HG03342 (cell line): ENCODE results near the gene TCF4.

ENCODE experiments used
- ATAC-seq: cut with Tn5 transposase; IDR thresholded peaks from one replicate; pipeline ENCODE4 v1.9.1; 2021; ENCODE audit warnings: mild to moderate bottlenecking, moderate library complexity; ENCODE audit not compliant: unreplicated experiment

The TCF4 gene

GRCh38 chr18:55547705-55548056, 40.3 kb downstream of the TCF4 start:
- ATAC-seq, result no peak

GRCh38 chr18:55546851-55547704, 40.9 kb downstream of the TCF4 start:
- ATAC-seq, result no peak

GRCh38 chr18:55544014-55544413, 44.0 kb downstream of the TCF4 start:
- ATAC-seq, result no peak

DNA sequence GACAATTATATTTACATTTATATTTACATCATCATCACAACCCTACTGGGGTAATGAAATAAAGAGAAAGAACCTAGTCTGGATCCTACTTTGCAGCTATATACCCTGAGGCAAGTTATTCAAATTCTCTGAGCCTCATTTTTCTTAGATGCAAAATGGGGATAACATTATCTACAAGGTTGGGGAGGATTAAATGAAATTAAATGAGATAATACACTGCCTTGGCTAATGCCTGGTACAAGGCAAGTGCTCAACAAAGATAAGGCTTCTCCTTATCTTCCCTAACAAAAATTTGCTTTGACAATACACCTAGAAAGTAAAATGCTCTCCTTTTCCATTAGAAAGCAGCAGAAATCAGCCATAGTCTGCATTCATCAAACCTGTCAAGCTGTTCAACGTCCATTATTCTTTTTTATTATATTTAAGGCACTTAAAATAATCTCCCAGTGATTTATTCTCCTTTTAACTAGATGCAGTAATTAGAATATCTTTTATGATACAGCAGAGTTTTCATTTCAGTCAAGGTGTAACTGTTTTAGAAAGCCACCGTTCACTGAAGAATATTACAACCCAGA, 44.8 kb downstream of the TCF4 start:
- ATAC-seq, result no peak

DNA sequence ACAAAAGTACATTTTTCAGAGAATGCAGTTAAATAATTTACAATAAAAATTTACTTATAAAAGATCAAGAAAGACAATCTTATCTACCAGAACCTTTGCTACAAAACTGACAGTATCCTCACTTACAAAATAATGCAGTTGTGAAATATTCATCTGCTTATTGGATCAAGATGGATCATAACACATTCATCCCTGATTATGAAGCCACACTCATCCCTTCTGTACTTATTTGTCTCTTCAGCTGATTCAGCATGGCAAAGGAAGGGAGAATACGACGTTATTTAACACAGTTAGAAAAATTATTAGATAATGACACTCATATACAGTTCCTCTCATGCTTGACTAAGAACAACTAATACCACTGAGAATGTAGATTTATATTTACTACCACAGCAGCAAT, 46.4 kb downstream of the TCF4 start:
- no peak for ATAC-seq

- no peak for ATAC-seq
Observed at GRCh38 chr18:55539240-55539639, 48.8 kb downstream of the TCF4 start.

DNA sequence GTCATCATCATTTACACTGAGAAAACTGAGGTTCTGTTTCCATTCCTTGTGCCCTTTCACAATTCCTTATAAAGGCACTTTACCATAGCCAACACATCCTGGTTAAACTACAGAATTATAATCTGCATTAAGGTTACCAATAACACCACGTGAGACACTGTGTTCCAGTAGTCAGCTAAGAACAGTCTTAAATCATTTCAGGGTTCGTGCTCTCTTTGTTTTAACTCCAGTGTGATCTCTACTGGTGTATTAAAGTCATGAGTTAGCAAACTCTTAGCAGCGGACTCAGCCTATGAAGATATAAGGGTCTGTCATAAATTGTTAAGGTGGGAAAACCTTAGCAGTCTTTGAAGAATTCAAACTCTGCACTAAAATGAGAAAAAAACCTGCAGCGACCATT, 53.0 kb downstream of the TCF4 start:
- ATAC-seq, result no peak

DNA sequence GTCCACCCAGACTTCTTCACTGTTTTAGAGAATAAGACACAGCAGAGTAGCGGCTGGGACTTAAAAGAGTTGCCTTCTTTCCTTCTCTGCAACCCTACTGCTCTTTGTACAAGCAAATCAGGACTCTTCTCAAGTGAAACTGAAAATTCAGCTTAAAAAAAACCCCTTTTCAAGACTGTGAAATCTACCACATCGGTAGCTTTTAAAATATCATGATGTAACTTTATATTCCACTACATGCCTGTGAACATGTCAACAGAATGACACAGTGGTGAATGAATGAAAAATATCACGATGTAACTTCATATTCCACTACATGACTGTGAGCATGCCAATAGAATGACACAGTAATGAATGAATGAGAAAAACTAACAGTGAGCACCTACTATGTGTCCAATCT, 53.4 kb downstream of the TCF4 start:
- ATAC-seq, result no peak

- ATAC-seq, result no peak
Observed at GRCh38 chr18:55530166-55530565, 57.8 kb downstream of the TCF4 start.

- ATAC-seq, result no peak
Observed at GRCh38 chr18:55529581-55529980, 58.4 kb downstream of the TCF4 start.

DNA sequence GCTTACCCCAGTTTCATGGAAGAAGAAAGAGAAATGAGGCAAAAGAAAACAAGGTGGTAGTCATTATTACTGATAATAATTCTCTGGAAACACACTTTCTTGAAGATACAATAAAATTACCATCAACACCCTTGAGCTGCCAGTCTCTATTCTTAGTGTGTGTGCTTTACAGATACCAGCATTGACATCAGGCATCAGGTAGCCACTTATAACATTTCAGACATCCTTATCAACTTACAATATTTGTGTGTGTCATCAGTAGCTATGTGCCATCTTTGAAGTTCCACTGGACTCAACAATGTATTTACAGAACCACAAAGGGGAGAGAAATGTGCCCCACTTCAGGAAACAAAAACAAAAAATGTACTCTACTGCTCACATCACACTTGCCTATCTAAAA, 62.1 kb downstream of the TCF4 start:
- no peak for ATAC-seq

- no peak for ATAC-seq
Observed at GRCh38 chr18:55524353-55525073, 63.5 kb downstream of the TCF4 start.

DNA sequence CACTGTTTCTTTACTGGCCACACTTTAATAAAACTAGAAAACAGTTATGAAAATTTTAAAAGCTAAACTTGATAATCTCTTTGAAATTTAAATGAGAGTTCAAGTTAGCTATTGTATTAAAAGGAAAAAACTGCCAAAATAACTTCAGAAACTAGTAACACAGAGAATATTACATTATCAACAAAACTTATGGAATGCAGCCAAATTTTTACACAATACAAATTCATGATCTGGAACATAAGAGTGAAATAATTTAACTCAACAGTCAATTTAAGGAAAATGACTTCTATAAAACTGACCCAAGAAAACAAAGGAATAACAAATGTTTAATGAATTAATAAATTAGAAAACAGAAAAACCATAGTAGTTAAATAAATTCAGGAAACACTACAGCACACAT, 65.0 kb downstream of the TCF4 start:
- ATAC-seq, result no peak

DNA sequence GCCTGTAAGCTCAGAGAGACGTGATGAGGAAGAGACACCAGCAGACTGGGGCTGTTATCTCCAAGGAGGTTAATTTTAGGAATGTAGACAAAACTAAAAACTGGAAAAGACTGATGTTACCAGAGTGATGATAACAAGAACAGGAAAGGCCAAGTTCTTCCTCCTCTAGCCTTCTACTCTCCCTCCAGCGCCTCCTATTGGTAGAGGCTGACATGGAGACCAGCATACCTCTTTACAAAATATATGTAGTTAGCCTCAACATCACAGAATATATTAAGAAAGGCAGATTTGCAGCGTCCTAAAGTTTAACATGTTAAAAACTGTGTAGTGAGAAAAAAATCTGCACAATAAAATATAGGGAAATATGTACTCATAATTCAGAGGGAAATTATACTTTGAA, 66.0 kb downstream of the TCF4 start:
- peak; percentile 58 for ATAC-seq

DNA sequence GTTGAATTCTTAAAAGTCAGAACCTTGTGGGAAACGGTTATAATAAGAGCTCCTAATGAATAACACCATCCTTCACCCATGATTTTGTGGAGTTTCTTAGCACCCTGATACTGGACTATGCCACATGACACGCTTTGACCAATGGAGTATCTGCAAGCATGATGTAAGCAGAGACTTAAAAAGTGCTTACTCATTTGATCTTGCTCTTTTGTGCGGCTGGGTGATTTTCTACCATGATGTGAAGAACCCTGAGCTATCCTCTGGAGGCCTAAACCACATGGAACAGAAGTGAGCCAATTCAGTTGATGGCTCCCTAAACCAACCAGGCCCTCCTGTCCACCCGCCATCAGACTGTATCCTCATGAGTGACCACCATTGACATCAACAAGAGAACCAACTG, 70.9 kb downstream of the TCF4 start:
- no peak for ATAC-seq

DNA sequence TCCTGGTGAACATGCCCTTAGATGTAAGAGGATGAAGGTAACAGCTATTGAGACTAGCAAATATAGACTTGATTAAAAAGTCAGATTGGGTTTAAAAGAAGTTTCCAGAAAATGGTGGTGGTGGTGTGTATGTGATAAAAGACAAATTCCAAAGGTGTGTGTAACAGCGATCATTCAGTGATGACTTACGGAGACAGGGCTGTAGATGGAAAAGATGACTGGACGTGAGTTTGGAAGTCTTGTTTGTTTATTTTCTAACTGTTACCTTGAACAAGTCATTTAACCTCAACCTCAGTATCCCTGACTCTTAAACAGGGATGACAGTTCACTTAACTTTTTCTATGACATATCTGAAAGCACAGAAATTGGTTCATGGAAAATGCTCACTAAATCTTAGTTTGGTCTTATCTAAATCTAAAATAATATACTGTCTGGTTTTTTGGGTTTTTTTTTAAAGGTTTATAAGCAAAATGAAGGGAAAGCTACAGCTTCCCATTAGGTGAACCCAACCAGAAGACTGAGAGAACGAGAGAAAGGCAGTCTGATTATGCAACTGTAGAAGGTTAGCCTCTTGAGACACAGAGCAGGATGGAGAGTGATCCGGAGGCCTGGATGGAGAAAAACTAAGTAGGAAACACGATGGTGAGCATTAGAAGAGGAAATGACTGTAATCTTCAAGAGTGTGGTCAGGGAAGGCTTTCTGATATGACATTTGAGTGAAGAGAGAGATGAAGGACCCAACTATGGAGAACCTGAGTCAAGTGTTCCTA, 71.9 kb downstream of the TCF4 start:
- no peak for ATAC-seq

DNA sequence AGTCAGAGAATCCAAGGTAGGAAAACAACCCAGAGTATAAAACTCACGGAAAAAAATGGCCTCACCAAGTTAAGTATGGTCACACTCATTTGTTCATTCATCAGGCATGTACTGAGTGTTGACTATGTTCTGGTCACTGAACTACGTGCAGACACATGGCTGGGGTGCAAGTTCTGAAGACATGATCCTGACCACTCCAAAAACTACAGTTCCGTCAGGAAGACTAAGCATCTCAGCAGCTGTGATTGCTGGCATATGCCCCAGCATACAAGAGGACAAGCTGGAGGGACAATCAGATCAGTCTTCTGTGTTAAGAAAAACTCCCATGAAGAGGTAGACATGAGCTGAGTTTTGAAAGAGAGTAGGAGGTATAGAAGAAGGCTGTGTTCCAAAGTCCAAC, 72.8 kb downstream of the TCF4 start:
- ATAC-seq, result no peak

GRCh38 chr18:55513161-55513560, 74.8 kb downstream of the TCF4 start:
- no peak for ATAC-seq

GRCh38 chr18:55511277-55511676, 76.7 kb downstream of the TCF4 start:
- no peak for ATAC-seq

DNA sequence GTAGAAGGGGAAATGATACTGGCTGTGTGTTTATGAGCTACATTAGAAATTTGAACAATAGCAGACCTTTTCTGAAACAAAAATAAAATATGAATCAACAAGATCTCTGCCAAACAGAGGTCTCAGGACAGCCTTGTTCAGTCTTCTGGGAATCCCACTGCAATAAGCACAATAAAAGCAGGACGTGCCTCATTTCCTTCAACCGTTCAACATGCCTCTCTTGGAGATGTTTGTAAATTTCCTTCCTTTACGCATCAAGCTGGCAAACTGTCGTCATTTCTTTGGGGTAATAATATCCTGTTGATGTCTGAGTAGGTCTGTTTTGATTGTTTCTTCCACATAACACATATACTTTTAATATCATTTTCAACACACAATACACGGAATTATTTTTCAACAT, 77.2 kb downstream of the TCF4 start:
- ATAC-seq, result no peak

DNA sequence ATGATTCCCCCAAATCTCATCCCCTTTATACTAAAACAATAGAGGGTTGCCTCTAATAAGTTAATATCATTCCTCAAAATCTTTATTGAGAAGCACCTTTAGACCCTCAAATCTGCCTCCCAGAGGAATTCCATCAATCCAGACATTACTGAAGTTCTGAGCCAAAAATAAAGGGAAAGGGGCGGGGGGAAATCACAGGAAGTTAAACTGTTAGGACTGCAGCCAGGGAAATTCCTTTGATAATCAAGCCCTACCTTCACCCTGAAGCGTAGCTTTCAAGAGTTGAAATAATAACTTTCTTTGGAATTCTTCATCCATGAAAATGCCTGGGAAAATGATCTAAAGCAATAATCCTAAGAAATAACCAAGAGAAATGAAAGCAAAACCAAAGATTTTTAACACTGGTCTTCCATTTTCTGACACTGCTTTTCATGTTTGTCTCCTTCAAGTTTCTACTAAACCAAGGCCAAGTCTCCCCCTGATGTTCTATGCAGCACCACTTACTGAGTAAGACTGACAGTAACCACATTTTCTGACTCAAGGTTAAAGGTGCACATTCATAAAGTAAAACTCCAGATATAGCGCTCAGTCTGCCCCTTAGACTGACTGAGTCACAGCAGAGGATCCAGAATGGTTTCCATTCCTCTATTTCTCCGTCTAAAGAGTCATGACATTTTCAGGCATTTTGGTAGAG, 78.2 kb downstream of the TCF4 start:
- ATAC-seq, result peak; percentile 81
